GM12891 (cell line): ENCODE data around the gene CNTNAP4.

Experiments used
- PAX5 ChIP-seq: IDR thresholded peaks from 2 replicates; pipeline ENCODE4 v1.6.1; 2011; ENCODE audit warnings: low read length, moderate library complexity, mild to moderate bottlenecking; ENCODE audit not compliant: insufficient read depth, severe bottlenecking
- POLR2A ChIP-seq: IDR thresholded peaks from 2 replicates; pipeline ENCODE4 v1.6.1; 2011; ENCODE audit warnings: low read depth, low read length, control low read depth
- POLR2AphosphoS5 ChIP-seq: IDR thresholded peaks from 2 replicates; pipeline ENCODE4 v1.6.1; 2011; ENCODE audit warnings: low read depth, low read length, control low read depth
- POU2F2 ChIP-seq: IDR thresholded peaks from 2 replicates; pipeline ENCODE4 v1.6.1; 2011; ENCODE audit warnings: low read depth, mild to moderate bottlenecking, control low read depth, low read length, moderate library complexity
- SPI1 ChIP-seq: IDR thresholded peaks from 2 replicates; pipeline ENCODE4 v1.6.1; 2011; ENCODE audit warnings: low read depth, low read length, control low read depth
- TAF1 ChIP-seq: IDR thresholded peaks from 2 replicates; pipeline ENCODE4 v1.6.1; 2011; ENCODE audit warnings: low read depth, low read length, control low read depth

GRCh38 chr16:76378020-76378419 is 100.8 kb downstream of the CNTNAP4 start:
- TF ChIP-seq POLR2AphosphoS5 (no peak), POLR2A (no peak), TAF1 (no peak), SPI1 (no peak), POU2F2 (no peak), PAX5 (no peak)
